MCF 10A (cell line): Measurements from ENCODE around the gene SNAI3. TPM values are rescaled to one million over a fixed set of nuclear protein-coding genes. Genes with fewer than 3 reads are reported as not detected.
A peak's percentile ranks its signal among the peaks of the same experiment; 100 is the strongest.

ENCODE experiments used
- BruUV-seq: library from RNA; stranded (reverse); fragments of 400-500 nt; replicated peaks from 2 replicates; lab custom pipeline; 2021; lab: Mats Ljungman, UMichigan
- CTCF ChIA-PET: fragments of 300-600 bp; sonication (Branson Sonifier 250); formaldehyde crosslinking; extraction: SDS; loops from one replicate; lab custom pipeline; 2021; ENCODE audit warnings: antibody characterized with exemption, inconsistent platforms; lab: Yijun Ruan, JAX
- POLR2A ChIA-PET: fragments of 300-600, 350-650 bp; sonication (Branson Sonifier 250); formaldehyde crosslinking; extraction: SDS; loops from one replicate; lab custom pipeline; 2020; ENCODE audit warnings: antibody characterized with exemption, inconsistent platforms; lab: Yijun Ruan, JAX
- DNase-seq: peaks from one replicate; pipeline ENCODE4 v3.0.0-alpha.2; 2018; ENCODE audit not compliant: unreplicated experiment
- H3K27ac Mint-ChIP-seq: one replicate; pipeline ENCODE4 v1.8.0; 2022; ENCODE audit warnings: mild to moderate bottlenecking, low read depth, mixed read lengths; ENCODE audit not compliant: unreplicated experiment
- H3K27me3 Mint-ChIP-seq: one replicate; pipeline ENCODE4 v1.8.0; 2022; ENCODE audit warnings: mixed read lengths; ENCODE audit not compliant: insufficient read depth, unreplicated experiment
- H3K36me3 Mint-ChIP-seq: one replicate; pipeline ENCODE4 v1.8.0; 2022; ENCODE audit warnings: mild to moderate bottlenecking, moderate library complexity, mixed read lengths; ENCODE audit not compliant: insufficient read depth, unreplicated experiment
- H3K4me1 Mint-ChIP-seq: one replicate; pipeline ENCODE4 v1.8.0; 2022; ENCODE audit warnings: mixed read lengths; ENCODE audit not compliant: insufficient read depth, unreplicated experiment
- H3K4me3 Mint-ChIP-seq: one replicate; pipeline ENCODE4 v1.8.0; 2022; ENCODE audit warnings: mild to moderate bottlenecking, moderate library complexity, mixed read lengths; ENCODE audit not compliant: unreplicated experiment
- H3K9me3 Mint-ChIP-seq: one replicate; pipeline ENCODE4 v1.8.0; 2022; ENCODE audit warnings: mixed read lengths; ENCODE audit not compliant: unreplicated experiment
- intact Hi-C: fragments of 100-400 bp; cut with micrococcal nuclease; formaldehyde crosslinking; loops from 2 replicates; pipeline ENCODE4 v1.14.1; 2022
- total RNA-seq: library from RNA; stranded (reverse); gene quantifications from 2 replicates; pipeline ENCODE4 v1.2.3, GENCODE V29; 2022
- TF ChIP-seq, protein P1 (sequence below): fragments of 200-600 bp; IDR thresholded peaks from one replicate; pipeline ENCODE4 v1.8.0; 2022; ENCODE audit warnings: antibody characterized with exemption, mild to moderate bottlenecking; ENCODE audit not compliant: unreplicated experiment

Gene SNAI3
- total RNA-seq, 1 experiment from 2014 or later = not detected

- Mint-ChIP-seq H3K36me3 (peaks cover 24% of the 10 kb centered on the region), H3K4me1 (peaks cover 16% of the 10 kb centered on the region), H3K27me3 (peaks cover 11% of the 10 kb centered on the region), H3K27ac (no peak overlapping the region), H3K4me3 (no peak overlapping the region), H3K9me3 (no peaks in the 10 kb centered on the region)
- no peak for DNase-seq
- BruUV-seq = no TSS peak
- intact Hi-C loops = no loop called here
- CTCF ChIA-PET = no interaction called here
- TF ChIP-seq, protein P1, sequence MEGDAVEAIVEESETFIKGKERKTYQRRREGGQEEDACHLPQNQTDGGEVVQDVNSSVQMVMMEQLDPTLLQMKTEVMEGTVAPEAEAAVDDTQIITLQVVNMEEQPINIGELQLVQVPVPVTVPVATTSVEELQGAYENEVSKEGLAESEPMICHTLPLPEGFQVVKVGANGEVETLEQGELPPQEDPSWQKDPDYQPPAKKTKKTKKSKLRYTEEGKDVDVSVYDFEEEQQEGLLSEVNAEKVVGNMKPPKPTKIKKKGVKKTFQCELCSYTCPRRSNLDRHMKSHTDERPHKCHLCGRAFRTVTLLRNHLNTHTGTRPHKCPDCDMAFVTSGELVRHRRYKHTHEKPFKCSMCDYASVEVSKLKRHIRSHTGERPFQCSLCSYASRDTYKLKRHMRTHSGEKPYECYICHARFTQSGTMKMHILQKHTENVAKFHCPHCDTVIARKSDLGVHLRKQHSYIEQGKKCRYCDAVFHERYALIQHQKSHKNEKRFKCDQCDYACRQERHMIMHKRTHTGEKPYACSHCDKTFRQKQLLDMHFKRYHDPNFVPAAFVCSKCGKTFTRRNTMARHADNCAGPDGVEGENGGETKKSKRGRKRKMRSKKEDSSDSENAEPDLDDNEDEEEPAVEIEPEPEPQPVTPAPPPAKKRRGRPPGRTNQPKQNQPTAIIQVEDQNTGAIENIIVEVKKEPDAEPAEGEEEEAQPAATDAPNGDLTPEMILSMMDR = no peak
- POLR2A ChIA-PET = interaction anchor here (0.6 kb wide), 1 partner anchor 210 kb away, joined by 3 read pairs; no protein-coding TSS in a partner anchor
These were observed 49.6 kb downstream of the SNAI3 start for GRCh38 chr16:88636488-88637265.

- Mint-ChIP-seq H3K9me3 (no peaks in the 10 kb centered on the region), H3K27ac (no peak overlapping the region), H3K4me3 (no peak overlapping the region), H3K27me3 (peaks cover 11% of the 10 kb centered on the region), H3K36me3 (peaks cover 33% of the 10 kb centered on the region), H3K4me1 (peaks cover 16% of the 10 kb centered on the region)
- ChIA-PET POLR2A (no interaction called here), CTCF (no interaction called here)
- BruUV-seq = no TSS peak
- intact Hi-C loops = no loop called here
- DNase-seq = no peak
- TF ChIP-seq, protein P1 = no peak
These were observed 50.5 kb downstream of the SNAI3 start for GRCh38 chr16:88635671-88636319.

DNA sequence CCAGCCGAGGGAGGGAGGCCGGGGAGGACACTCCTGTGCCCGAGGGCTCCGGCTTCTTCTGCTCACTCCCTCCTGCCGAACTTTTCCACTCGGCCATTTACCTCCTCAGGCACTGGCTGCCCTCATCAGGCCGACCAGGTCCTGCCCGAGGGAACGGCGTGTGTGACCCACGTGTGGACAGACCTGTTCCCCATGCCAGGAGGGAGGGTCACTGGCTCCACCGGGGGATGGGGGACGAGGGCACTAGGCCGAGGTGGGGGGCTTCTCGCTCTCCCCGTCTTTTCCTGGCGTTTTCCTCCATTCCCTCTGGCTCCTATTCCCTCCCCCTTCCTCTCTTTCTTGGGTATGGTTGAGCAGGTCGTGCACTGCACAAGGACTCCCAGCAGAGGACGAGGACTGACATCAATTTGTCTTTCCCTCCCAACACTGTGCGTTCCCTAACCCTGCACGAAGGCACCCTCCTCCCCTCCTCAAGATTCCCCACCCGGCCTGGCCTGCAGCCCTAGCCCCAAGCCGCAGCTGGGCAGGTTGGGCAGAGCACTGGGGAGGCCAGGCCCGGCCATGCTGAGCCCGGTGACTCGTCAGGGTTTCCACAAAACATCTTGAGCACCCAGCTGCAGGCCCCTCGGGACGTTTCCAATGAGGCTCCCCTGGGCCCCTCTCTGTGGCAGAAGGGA is 51.2 kb downstream of the SNAI3 start:
- Mint-ChIP-seq H3K9me3 (no peaks in the 10 kb centered on the region), H3K27ac (no peak overlapping the region), H3K4me1 (peaks cover 16% of the 10 kb centered on the region), H3K27me3 (peaks cover 5% of the 10 kb centered on the region), H3K4me3 (peak overlapping the region; percentile 50), H3K36me3 (peaks cover 34% of the 10 kb centered on the region)
- DNase-seq = peak; percentile 26
- BruUV-seq = no TSS peak
- intact Hi-C loops = no loop called here
- ChIA-PET CTCF (no interaction called here), POLR2A (no interaction called here)
- TF ChIP-seq, protein P1 = no peak
